Muscle layer of colon (tissue), 2 donors: ENCODE results near the gene GIT1.

Source experiments
- H3K27ac ChIP-seq: one replicate; pipeline ENCODE4 v1.7.0; 2013; ENCODE audit warnings: low read depth, mild to moderate bottlenecking, low read length, moderate library complexity
- H3K27me3 ChIP-seq, 2 donors: one replicate each; pipeline ENCODE4 v1.7.0; 2013; ENCODE audit warnings: low read length in 2 of 2, mild to moderate bottlenecking in 2 of 2; ENCODE audit not compliant: insufficient read depth in 2 of 2, control insufficient read depth in 1 of 2
- H3K36me3 ChIP-seq: one replicate; pipeline ENCODE4 v1.7.0; 2013; ENCODE audit warnings: mild to moderate bottlenecking, low read length; ENCODE audit not compliant: insufficient read depth
- H3K4me1 ChIP-seq: one replicate; pipeline ENCODE4 v1.7.0; 2013; ENCODE audit warnings: mild to moderate bottlenecking, low read length; ENCODE audit not compliant: insufficient read depth
- H3K4me3 ChIP-seq, 2 donors: one replicate each; pipeline ENCODE4 v1.7.0; 2013; ENCODE audit warnings: low read length in 2 of 2, low read depth in 1 of 2, mild to moderate bottlenecking in 1 of 2, moderate library complexity in 1 of 2
- H3K9ac ChIP-seq: one replicate; pipeline ENCODE4 v1.7.0; 2013; ENCODE audit warnings: low read length
- H3K9me3 ChIP-seq: one replicate; pipeline ENCODE4 v1.7.0; 2013; ENCODE audit warnings: mild to moderate bottlenecking, low read length
- donor health status: abdominal sarcoma.
- donor health status: Adenocarcinoma of cecum.

GIT1 gene

DNA sequence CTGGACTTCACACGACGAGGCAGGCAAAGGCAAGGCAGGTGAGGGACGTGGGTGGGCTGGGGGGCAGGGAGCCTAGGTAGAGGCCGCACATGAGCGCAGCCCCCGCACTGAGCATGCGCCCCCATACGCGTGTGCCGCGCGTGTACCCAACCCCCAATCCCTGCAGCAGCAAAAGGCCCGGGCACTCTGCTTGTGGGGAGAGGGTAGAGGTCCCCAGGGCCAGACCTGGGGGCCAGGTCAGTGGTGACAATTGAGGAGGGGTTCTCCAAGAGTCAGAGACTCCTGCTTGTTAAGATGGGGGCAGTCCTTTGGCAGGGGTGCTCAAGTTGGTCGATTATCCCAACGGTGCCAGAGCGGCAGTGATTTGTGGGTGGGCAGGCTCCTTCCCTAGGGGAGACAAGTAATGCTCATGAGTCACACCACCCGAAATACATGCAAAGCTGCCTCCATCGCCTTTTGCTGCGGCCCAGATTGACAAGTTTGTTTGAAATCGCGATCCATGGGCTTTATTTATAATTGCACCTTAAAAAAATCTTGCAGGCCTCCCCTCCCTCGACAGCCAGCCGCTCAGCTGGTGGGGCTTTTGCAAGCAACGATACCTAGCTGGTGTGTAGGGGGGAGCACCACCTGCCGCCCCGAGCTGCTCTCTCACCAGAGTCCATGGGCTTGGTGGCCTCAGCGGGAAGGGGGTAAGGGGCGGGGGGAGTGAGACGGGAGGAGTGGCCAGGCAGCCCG lies 1.1 kb upstream of the GIT1 start:
- no peak overlapping the region for H3K9ac ChIP-seq
- H3K9me3 ChIP-seq: no peaks in the 10 kb centered on the region
- peak overlapping the region; percentile 68 to 70 for H3K4me3 ChIP-seq
- H3K27me3 ChIP-seq: no peaks in the 10 kb centered on the region
- peak overlapping the region; percentile 71 for H3K27ac ChIP-seq
- H3K36me3 ChIP-seq: no peaks in the 10 kb centered on the region
- H3K4me1 ChIP-seq: peaks cover 60% of the 10 kb centered on the region

DNA sequence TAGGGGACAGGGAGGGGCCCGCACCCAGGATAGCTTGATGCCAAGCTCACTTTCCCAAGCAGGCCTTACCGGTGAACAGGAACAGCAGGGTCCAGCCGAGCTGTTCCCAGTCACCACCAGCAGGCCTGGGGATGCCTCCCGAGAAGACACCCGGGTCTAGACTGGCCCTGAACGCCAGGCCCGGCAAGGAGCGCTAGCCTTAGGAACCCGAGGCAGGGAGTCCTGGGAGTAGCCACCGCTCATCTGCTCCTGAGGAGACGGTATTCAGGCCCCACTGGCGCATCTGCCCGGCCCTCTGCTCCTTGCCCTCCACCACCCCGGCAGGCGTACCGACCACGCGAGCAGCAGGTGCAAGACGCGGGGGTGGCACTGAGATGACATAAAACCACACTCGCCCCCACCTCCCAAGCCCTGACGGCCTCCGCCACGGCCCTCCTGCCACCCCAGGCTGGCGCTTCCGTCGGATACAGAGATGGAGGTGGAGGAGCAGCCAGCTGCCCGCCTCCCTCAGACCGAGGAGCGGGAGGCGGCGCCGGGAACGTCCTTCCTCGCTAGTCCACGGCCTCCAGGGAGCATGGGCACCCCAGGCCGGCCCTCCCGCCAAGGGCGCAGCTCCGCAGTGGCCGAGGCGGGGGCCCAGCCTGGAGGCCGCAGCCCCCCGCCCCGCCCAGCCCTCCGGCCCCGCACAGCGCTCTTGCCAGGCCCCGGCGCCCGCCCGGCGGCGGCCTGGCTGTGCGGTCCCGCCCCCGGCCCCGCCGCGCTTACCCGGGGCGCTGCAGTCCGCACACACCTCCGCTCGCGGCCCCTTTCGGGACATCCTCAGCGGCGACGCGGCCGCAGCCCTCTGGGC lies 661 bp downstream of the GIT1 start:
- Histone ChIP-seq H3K27me3 (no peaks in the 10 kb centered on the region), H3K9ac (peak overlapping the region; percentile 60), H3K4me1 (peaks cover 66% of the 10 kb centered on the region), H3K9me3 (no peaks in the 10 kb centered on the region), H3K27ac (peak overlapping the region; percentile 96), H3K36me3 (no peaks in the 10 kb centered on the region), H3K4me3 (peak overlapping the region; percentile 73 to 84)

DNA sequence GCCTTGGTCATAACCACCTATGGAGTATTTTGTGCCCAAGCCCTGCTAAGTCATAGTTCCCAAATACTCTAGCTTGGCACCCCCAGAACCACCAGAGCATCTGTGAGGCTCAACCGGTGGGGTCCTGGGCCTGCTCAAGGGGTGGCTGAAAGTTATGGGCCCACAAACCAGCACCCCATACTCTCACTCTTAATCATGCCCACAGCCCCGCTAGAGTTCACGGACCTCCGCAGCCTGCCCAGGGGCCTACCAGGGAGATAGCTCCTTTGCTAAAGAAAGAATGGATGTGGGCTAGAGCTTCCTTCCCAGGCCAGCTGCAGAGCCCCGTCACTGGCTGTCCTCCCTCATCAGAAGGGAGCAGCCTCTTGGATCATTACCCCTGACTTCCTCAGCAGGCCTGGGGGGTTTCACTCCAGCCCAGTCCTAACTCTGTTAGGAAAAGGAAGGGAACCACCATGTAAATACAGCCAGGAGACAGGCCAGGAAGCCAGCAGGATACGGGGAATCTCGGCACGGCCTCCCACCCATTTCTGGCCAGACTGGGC lies 1.4 kb downstream of the GIT1 start:
- peak overlapping the region; percentile 60 for H3K9ac ChIP-seq
- no peaks in the 10 kb centered on the region for H3K27me3 ChIP-seq
- peak overlapping the region; percentile 73 to 84 for H3K4me3 ChIP-seq
- peak overlapping the region; percentile 96 for H3K27ac ChIP-seq
- peaks cover 66% of the 10 kb centered on the region for H3K4me1 ChIP-seq
- H3K9me3 ChIP-seq: no peaks in the 10 kb centered on the region
- peaks cover 2% of the 10 kb centered on the region for H3K36me3 ChIP-seq

DNA sequence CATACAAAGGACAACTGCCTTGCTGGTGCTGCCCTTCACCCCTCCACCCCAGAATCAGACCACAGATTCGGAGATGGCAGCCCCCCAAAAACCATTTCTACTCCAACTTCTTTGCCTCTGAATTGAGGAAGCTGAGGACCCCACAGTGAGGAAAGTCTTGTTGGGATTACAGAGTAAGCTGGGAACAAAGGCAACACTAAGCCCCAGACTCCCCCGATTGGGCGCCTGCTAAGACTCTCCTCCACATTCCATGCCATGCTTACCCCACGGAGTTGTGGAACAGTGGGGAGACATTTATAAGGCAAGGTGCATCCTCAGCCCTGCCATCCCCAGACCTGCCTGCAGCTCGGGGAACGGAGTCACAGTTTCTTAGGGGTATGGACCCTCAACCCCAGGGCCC lies 1.9 kb downstream of the GIT1 start:
- H3K36me3 ChIP-seq: peaks cover 7% of the 10 kb centered on the region
- peaks cover 64% of the 10 kb centered on the region for H3K4me1 ChIP-seq
- H3K27me3 ChIP-seq: no peaks in the 10 kb centered on the region
- no peaks in the 10 kb centered on the region for H3K9me3 ChIP-seq
- H3K27ac ChIP-seq: peak overlapping the region; percentile 96
- peak overlapping the region; percentile 7 for H3K9ac ChIP-seq
- peak overlapping the region; percentile 73 to 84 for H3K4me3 ChIP-seq

DNA sequence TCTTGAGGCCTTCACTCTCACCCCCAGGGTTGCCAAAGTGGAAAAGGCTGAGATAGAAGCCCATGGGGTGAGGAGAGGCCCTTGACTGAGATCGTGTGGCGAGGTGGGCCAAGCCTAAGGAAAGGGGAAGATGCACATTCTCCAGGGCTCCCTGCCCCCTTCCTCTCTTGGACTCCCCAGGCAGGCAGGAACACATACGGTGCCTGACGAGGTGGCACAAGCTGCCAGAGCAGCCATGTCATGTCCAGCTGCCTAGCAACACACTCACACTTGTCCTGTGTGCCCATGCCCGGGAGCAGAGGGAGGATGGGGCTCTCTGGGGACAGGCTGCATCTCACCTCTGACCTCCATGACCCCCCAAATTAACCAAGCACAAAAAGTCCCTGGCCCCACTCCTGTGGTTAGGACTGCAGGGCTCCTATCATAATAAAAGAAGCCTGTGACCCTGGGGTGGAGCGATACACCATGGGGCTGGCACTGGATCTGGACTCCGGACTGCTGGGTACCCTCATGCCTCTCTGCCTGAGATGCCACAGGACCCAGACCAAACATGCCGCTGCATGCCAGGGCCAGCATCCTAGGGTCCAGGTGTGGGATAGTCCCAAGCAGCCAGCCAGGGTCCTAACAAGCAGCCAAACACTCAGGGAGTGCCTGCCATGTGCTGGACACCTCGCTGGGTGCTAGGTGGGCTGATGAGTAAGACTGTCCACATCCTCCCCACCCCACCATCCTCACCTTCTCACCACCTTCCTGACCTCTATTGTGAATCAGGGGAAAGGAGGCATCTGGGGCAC lies 2.6 kb downstream of the GIT1 start:
- Histone ChIP-seq H3K36me3 (peaks cover 14% of the 10 kb centered on the region), H3K27me3 (no peaks in the 10 kb centered on the region), H3K4me1 (peaks cover 57% of the 10 kb centered on the region), H3K27ac (no peak overlapping the region), H3K9me3 (no peaks in the 10 kb centered on the region), H3K9ac (no peak overlapping the region), H3K4me3 (no peak overlapping the region)

DNA sequence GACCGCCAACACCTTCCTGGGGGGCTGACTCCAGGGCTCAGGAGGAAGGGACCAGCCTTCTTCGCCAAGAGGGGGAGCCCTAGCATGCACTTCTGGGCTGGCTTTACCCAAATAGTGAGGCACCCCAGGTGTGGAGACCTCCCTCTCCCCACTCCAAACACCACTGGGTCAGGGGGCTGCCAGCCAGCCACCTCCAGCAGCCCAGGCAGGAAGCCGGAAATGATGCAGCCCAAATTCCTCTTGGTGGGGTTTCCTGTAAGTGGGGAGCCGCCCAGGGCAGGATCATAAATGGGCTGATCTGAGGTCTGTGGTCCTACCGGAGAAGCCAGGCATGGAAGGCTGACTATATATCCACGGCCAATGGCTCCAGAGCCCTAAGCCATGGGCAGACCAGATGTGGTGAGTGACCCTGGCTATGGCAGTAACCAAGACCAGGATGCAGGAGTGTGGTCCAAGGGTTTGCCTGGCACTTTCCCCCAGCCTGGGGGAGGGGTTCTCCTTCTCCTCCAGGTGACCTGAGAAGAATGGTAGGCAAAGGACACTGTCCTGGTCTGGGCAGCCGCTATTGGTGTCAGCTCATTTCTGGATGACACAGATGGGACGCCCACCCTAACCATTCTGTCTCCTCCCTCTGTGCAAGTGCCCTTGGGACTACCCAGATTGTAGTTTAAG lies 4.2 kb downstream of the GIT1 start:
- no peaks in the 10 kb centered on the region for H3K27me3 ChIP-seq
- H3K4me1 ChIP-seq: peaks cover 41% of the 10 kb centered on the region
- H3K27ac ChIP-seq: peak overlapping the region; percentile 12
- H3K9me3 ChIP-seq: no peaks in the 10 kb centered on the region
- H3K9ac ChIP-seq: no peak overlapping the region
- no peak overlapping the region for H3K4me3 ChIP-seq
- peaks cover 17% of the 10 kb centered on the region for H3K36me3 ChIP-seq

DNA sequence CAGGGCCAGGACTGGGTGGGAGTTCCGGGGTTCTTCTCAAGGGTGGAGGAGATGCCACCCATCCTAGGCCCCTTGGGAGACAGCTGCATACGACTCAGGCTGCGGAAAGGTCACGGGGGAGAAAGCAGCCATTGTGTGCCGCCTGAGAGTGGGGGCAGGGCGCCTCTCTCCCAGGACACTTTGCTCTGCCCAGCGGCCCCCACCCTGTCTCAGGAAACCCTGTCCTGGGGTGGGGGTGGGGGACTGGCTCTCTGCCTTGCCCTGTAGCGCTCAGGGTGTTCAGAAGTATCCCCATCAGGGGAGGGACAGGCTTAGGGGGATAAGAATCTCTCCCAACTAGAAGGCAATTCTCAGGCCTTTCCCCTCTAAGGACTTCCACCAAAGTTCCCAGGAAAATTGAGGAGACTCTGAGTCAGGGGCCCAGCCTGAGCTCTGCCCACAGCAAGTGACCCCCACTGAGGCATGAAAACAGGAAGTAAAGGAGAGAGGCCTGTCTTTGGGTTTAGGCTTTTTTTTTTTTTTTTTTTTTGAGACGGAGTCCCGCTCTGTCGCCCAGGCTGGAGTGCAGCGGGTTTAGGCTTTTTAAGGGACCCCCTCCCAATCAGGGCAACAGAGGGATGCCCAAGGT lies 4.9 kb downstream of the GIT1 start:
- H3K9ac ChIP-seq: no peak overlapping the region
- H3K4me3 ChIP-seq: no peak overlapping the region
- peaks cover 36% of the 10 kb centered on the region for H3K4me1 ChIP-seq
- no peaks in the 10 kb centered on the region for H3K9me3 ChIP-seq
- no peak overlapping the region for H3K27ac ChIP-seq
- peaks cover 22% of the 10 kb centered on the region for H3K36me3 ChIP-seq
- H3K27me3 ChIP-seq: no peaks in the 10 kb centered on the region

DNA sequence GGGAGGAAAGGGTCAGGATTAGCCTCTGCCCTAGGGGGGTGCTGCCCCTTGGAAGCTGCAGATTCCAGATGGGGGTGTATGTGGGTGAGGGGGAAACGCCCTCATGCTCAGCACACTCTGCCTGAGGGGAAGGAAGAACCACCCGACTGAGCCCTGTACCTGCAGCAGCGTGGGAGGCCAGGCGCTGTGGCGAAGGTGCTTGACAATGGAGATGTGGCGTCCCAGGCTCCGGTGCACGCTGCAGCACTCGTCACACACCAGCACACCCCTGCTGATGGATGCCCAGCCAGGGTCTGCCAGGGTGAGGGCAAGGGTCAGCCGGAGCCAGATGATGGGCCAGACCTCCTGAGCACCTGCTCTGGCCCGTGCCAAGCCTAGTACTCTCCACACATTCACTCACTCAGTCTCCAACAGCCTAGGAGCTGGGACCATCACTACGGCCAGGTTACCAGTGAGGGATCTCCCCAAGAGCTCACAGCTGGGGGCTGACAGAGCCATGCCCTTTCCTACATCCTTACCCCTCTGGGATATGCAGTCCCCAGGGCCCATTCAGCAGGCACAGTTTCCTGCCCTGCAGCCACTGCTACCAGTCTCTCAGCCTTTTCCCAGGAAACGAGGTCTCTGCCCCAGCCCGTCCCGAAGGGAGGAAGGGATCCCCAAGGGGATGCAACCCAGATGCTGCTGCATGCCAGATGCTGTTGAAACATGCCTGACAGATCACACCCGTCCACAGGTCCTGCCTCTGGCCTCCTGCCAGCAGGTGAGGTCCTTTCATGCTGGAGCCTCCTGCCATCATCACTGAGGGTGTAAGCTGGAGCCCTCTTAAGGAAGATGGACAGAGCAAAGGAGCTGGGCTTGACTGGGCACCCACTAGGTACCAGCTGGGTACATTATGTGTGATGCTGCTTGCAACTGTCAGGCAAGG lies 5.9 kb downstream of the GIT1 start:
- Histone ChIP-seq H3K4me3 (no peak overlapping the region), H3K27ac (no peak overlapping the region), H3K36me3 (peaks cover 28% of the 10 kb centered on the region), H3K9ac (no peak overlapping the region), H3K27me3 (no peaks in the 10 kb centered on the region), H3K9me3 (no peaks in the 10 kb centered on the region), H3K4me1 (peaks cover 35% of the 10 kb centered on the region)

DNA sequence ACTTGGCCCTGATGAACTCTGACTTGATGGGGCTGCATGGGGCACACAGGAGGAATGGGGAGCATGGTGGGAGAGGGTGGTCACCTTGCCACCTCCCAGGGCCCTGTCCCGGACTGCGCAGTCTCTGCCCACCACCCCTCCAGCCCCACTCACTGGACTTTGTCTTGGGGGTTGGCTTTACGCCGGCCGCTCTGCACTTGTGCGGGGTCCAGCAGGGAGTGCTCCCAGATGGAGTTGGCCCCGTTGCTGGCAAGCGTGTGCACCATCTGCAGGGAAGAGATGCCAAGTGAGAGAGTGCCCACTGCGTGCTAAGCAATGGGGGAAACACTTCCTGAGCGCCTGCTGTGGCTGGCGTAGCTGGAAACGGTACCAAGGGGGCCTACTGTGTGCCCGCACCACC lies 6.7 kb downstream of the GIT1 start:
- H3K27ac ChIP-seq: no peak overlapping the region
- peaks cover 34% of the 10 kb centered on the region for H3K36me3 ChIP-seq
- peaks cover 33% of the 10 kb centered on the region for H3K4me1 ChIP-seq
- no peaks in the 10 kb centered on the region for H3K27me3 ChIP-seq
- no peak overlapping the region for H3K4me3 ChIP-seq
- H3K9ac ChIP-seq: no peak overlapping the region
- H3K9me3 ChIP-seq: no peaks in the 10 kb centered on the region
